ENCODE results near the gene MLXIP.

GRCh38 chr12:122138616-122139015 is 60.1 kb downstream of the MLXIP start:
- TF ChIP-seq POLR2A (IDR thresholded peaks at IDR 0.05) (no peak), CTCF (IDR thresholded peaks at IDR 0.05) (no peak), POLR2AphosphoS5 (IDR thresholded peaks at IDR 0.05) (no peak)

Data from prostate gland (tissue), 2 donors.